Sigmoid colon (tissue), 4 donors: ENCODE data around the gene RPL3.

Source experiments
- CTCF ChIP-seq, 4 experiments: fragments of 450-650 bp in 3 of 4; fragments of 200-600 bp in 1 of 4; IDR thresholded peaks; one replicate each; pipeline ENCODE4 v1.5.1; 2016 to 2019; ENCODE audit warnings: antibody characterized with exemption in 4 of 4, mild to moderate bottlenecking in 3 of 4, moderate library complexity in 2 of 4
- EP300 ChIP-seq, 4 donors: sonication (generic); formaldehyde crosslinking; IDR thresholded peaks; one replicate each; pipeline ENCODE4 v1.6.1; 2017; ENCODE audit warnings: antibody characterized with exemption in 4 of 4

GRCh38 chr22:39362271-39362670, 42.8 kb upstream of the RPL3 start:
- no peak for TF ChIP-seq EP300 (IDR thresholded peaks at IDR 0.05)
- TF ChIP-seq CTCF (IDR thresholded peaks at IDR 0.05): no peak
